HEK293T (cell line): ENCODE results near the gene ZNHIT6.

Source experiments
- ARNT ChIP-seq: fragments of 450-650 bp; IDR thresholded peaks from 2 replicates; pipeline ENCODE4 v1.6.1; 2017; ENCODE audit warnings: mild to moderate bottlenecking
- BHLHE40 ChIP-seq: fragments of 450-650 bp; IDR thresholded peaks from 2 replicates; pipeline ENCODE4 v1.6.1; 2016; ENCODE audit warnings: mild to moderate bottlenecking, moderate library complexity, borderline replicate concordance
- CTBP1 ChIP-seq: fragments of 450-650 bp; IDR thresholded peaks from 2 replicates; pipeline ENCODE4 v1.6.1; 2016; ENCODE audit warnings: borderline replicate concordance
- ELF4 ChIP-seq: fragments of 450-650 bp; IDR thresholded peaks from 2 replicates; pipeline ENCODE4 v1.6.1; 2017; ENCODE audit warnings: antibody characterized with exemption
- NFRKB ChIP-seq: fragments of 450-650 bp; IDR thresholded peaks from 2 replicates; pipeline ENCODE4 v1.6.1; 2016; ENCODE audit warnings: mild to moderate bottlenecking, moderate library complexity
- SP1 ChIP-seq: fragments of 450-650 bp; IDR thresholded peaks from 2 replicates; pipeline ENCODE4 v1.6.1; 2017

- no peak for TF ChIP-seq ELF4
- TF ChIP-seq CTBP1, result no peak
- no peak for TF ChIP-seq SP1
- no peak for TF ChIP-seq BHLHE40
- no peak for TF ChIP-seq NFRKB
- TF ChIP-seq ARNT, result no peak
Observed at GRCh38 chr1:85603086-85603880, 105.0 kb downstream of the ZNHIT6 start.
